ENCODE results near the gene FNDC3B.
"Not testable (repeated sequence)": the region's sequence is repeated elsewhere in the genome, so short reads cannot be mapped to it uniquely, and the experiment has no call there.

The FNDC3B gene

GRCh38 chr3:172042136-172042662, 2.8 kb downstream of the FNDC3B start:
- Histone ChIP-seq H2AFZ (ENCODE audit: low read length) (no peak overlapping the region), H3K9me2 (ENCODE audit: low read depth, low read length) (no peaks in the 10 kb centered on the region), H3K9me3 (ENCODE audit: low read length) (no peaks in the 10 kb centered on the region), H3K27me3 (ENCODE audit: insufficient read depth, low read length) (peaks cover 3% of the 10 kb centered on the region; the same call in 1 of the 2 replicates), H3K9ac (ENCODE audit: low read length) (no peak overlapping the region), H3K27ac (ENCODE audit: low read depth, low read length, poor library complexity, severe bottlenecking) (no peak overlapping the region), H3K36me3 (ENCODE audit: insufficient read depth, low read length) (no peaks in the 10 kb centered on the region), H3K4me2 (ENCODE audit: low read length) (no peak overlapping the region), H4K20me1 (ENCODE audit: insufficient read depth, low read length) (no peaks in the 10 kb centered on the region), H3K4me3 (ENCODE audit: low read depth, low read length, poor library complexity, severe bottlenecking) (no peak overlapping the region), H3K79me2 (ENCODE audit: insufficient read depth, low read length) (no peaks in the 10 kb centered on the region), H3F3A (ENCODE audit: insufficient read depth, low read length) (no peaks in the 10 kb centered on the region), H3K4me1 (ENCODE audit: insufficient read depth, low read length, severe bottlenecking) (peaks cover 7% of the 10 kb centered on the region)
- TF ChIP-seq EZH2 (IDR thresholded peaks at IDR 0.05; ENCODE audit: borderline replicate concordance, low read length) (no peak), CTCF (IDR thresholded peaks at IDR 0.05; ENCODE audit: low read length) (no peak)

GRCh38 chr3:172042663-172043179, 3.3 kb downstream of the FNDC3B start:
- not testable (repeated sequence) for H3K4me1 ChIP-seq (ENCODE audit: insufficient read depth, low read length, severe bottlenecking); H2AFZ ChIP-seq (ENCODE audit: low read length); H3K9ac ChIP-seq (ENCODE audit: low read length); H3K27ac ChIP-seq (ENCODE audit: low read depth, low read length, poor library complexity, severe bottlenecking); H3K4me3 ChIP-seq (ENCODE audit: low read depth, low read length, poor library complexity, severe bottlenecking); H3K79me2 ChIP-seq (ENCODE audit: insufficient read depth, low read length); H4K20me1 ChIP-seq (ENCODE audit: insufficient read depth, low read length); H3K9me3 ChIP-seq (ENCODE audit: low read length); H3K9me2 ChIP-seq (ENCODE audit: low read depth, low read length); H3K27me3 ChIP-seq (ENCODE audit: insufficient read depth, low read length); H3F3A ChIP-seq (ENCODE audit: insufficient read depth, low read length); H3K4me2 ChIP-seq (ENCODE audit: low read length); H3K36me3 ChIP-seq (ENCODE audit: insufficient read depth, low read length)

- Histone ChIP-seq H3F3A (ENCODE audit: insufficient read depth, low read length) (no peaks in the 10 kb centered on the region), H3K27me3 (ENCODE audit: insufficient read depth, low read length) (peaks cover 3% of the 10 kb centered on the region; the same call in 1 of the 2 replicates), H3K4me1 (ENCODE audit: insufficient read depth, low read length, severe bottlenecking) (peaks cover 7% of the 10 kb centered on the region), H3K36me3 (ENCODE audit: insufficient read depth, low read length) (no peaks in the 10 kb centered on the region), H3K9ac (ENCODE audit: low read length) (no peak overlapping the region), H2AFZ (ENCODE audit: low read length) (no peak overlapping the region), H4K20me1 (ENCODE audit: insufficient read depth, low read length) (no peaks in the 10 kb centered on the region), H3K4me2 (ENCODE audit: low read length) (no peak overlapping the region), H3K9me2 (ENCODE audit: low read depth, low read length) (no peaks in the 10 kb centered on the region), H3K4me3 (ENCODE audit: low read depth, low read length, poor library complexity, severe bottlenecking) (no peak overlapping the region), H3K79me2 (ENCODE audit: insufficient read depth, low read length) (no peaks in the 10 kb centered on the region), H3K9me3 (ENCODE audit: low read length) (no peaks in the 10 kb centered on the region), H3K27ac (ENCODE audit: low read depth, low read length, poor library complexity, severe bottlenecking) (no peak overlapping the region)
- no peak for TF ChIP-seq EZH2 (IDR thresholded peaks at IDR 0.05; ENCODE audit: borderline replicate concordance, low read length)
- TF ChIP-seq CTCF (IDR thresholded peaks at IDR 0.05; ENCODE audit: low read length), result no peak
Measured at GRCh38 chr3:172043233-172043632, 3.9 kb downstream of the FNDC3B start.

GRCh38 chr3:172043766-172044165, 4.4 kb downstream of the FNDC3B start:
- H3K36me3 ChIP-seq (ENCODE audit: insufficient read depth, low read length), result no peaks in the 10 kb centered on the region
- no peak overlapping the region for H3K27ac ChIP-seq (ENCODE audit: low read depth, low read length, poor library complexity, severe bottlenecking)
- H3K79me2 ChIP-seq (ENCODE audit: insufficient read depth, low read length), result no peaks in the 10 kb centered on the region
- peaks cover 7% of the 10 kb centered on the region for H3K4me1 ChIP-seq (ENCODE audit: insufficient read depth, low read length, severe bottlenecking)
- H3K9me2 ChIP-seq (ENCODE audit: low read depth, low read length), result no peaks in the 10 kb centered on the region
- H2AFZ ChIP-seq (ENCODE audit: low read length), result no peak overlapping the region
- H3K27me3 ChIP-seq (ENCODE audit: insufficient read depth, low read length), result peaks cover 3% of the 10 kb centered on the region; the same call in 1 of the 2 replicates
- H3F3A ChIP-seq (ENCODE audit: insufficient read depth, low read length), result no peaks in the 10 kb centered on the region
- no peaks in the 10 kb centered on the region for H3K9me3 ChIP-seq (ENCODE audit: low read length)
- H3K4me3 ChIP-seq (ENCODE audit: low read depth, low read length, poor library complexity, severe bottlenecking), result no peak overlapping the region
- H4K20me1 ChIP-seq (ENCODE audit: insufficient read depth, low read length), result no peaks in the 10 kb centered on the region
- H3K4me2 ChIP-seq (ENCODE audit: low read length), result no peak overlapping the region
- no peak overlapping the region for H3K9ac ChIP-seq (ENCODE audit: low read length)
- TF ChIP-seq EZH2 (IDR thresholded peaks at IDR 0.05; ENCODE audit: borderline replicate concordance, low read length) (no peak), CTCF (IDR thresholded peaks at IDR 0.05; ENCODE audit: low read length) (no peak)

Measured in OCI-LY1 (cell line).